K562 (cell line): Measurements from ENCODE around the gene C1orf167. TPM values are rescaled to one million over a fixed set of nuclear protein-coding genes. Genes with fewer than 3 reads are reported as not detected.
A peak's percentile ranks its signal among the peaks of the same experiment; 100 is the strongest.

Source experiments
- EP300 ChIP-seq: IDR thresholded peaks from 2 replicates; pipeline ENCODE4 v1.6.1; 2012; ENCODE audit warnings: low read length, improper control_type of control experiment
- MXI1 ChIP-seq: IDR thresholded peaks from 2 replicates; pipeline ENCODE4 v1.6.1; 2011; ENCODE audit warnings: low read depth, mild to moderate bottlenecking, improper control_type of control experiment, low read length
- RBM39 ChIP-seq: fragments of 200-400 bp; formaldehyde crosslinking; optimal IDR thresholded peaks from 2 replicates; pipeline ENCODE3; 2018; ENCODE audit warnings: low read depth, low read length
- RNF2 ChIP-seq: sonication (generic); IDR thresholded peaks from 2 replicates; pipeline ENCODE4 v1.6.1; 2016
- ZNF184 ChIP-seq: sonication (generic); formaldehyde crosslinking; IDR thresholded peaks from 2 replicates; pipeline ENCODE4 v1.5.0; 2020; ENCODE audit warnings: missing genetic modification reagents
- polyA plus RNA-seq, 8 experiments: library from polyadenylated mRNA; depleted of rRNA in 4 of 8; stranded (reverse) in 5 of 8; unstranded in 3 of 8; fragments of >200 nt; fragmentation: Nextera tagmentation in 2 of 8; fragmentation: Illumina TruSeq in 1 of 8; extraction: Ambion mirVana in 2 of 8; extraction: Trizol in 1 of 8; gene quantifications; 2 replicates each; pipeline versions ENCODE4 v1.2.1 to v1.2.3, GENCODE V29; 2011 to 2014; ENCODE audit warnings: inconsistent platforms in 1 of 8, missing spikeins in 1 of 8
- total RNA-seq, 7 experiments: library from RNA; depleted of rRNA in 6 of 7; stranded (reverse); fragments of >200 nt in 6 of 7; fragmentation: Illumina TruSeq in 2 of 7; extraction: Trizol in 2 of 7; gene quantifications; 2 replicates each; pipeline versions ENCODE4 v1.2.1 to v1.2.3, GENCODE V29; 2011 to 2021; ENCODE audit warnings: low replicate concordance in 1 of 7
- TF ChIP-seq, protein P1 (sequence below), 2 experiments: fragments of 150-350 bp in 1 of 2; IDR thresholded peaks; 2 replicates each; pipeline ENCODE4 v1.6.1; 2012 to 2016; ENCODE audit warnings: low read depth in 2 of 2, low read length in 2 of 2, mild to moderate bottlenecking in 1 of 2, moderate library complexity in 1 of 2
- TF ChIP-seq, protein P2 (sequence below): sonication (generic); formaldehyde crosslinking; IDR thresholded peaks from 2 replicates; pipeline ENCODE4 v1.8.1; 2023; ENCODE audit warnings: mild to moderate bottlenecking, missing genetic modification reagents
- TF ChIP-seq, protein P3 (sequence below): fragments of 200-600 bp; sonication (generic); IDR thresholded peaks from one replicate; pipeline ENCODE4 v1.6.1; 2012; ENCODE audit warnings: mild to moderate bottlenecking, low read depth, low read length, inconsistent platforms
- TF ChIP-seq, protein P4 (sequence below): sonication (generic); formaldehyde crosslinking; IDR thresholded peaks from 2 replicates; pipeline ENCODE4 v1.9.0; 2022; ENCODE audit warnings: mild to moderate bottlenecking, missing genetic modification reagents

C1orf167 gene
- total and polyA plus RNA-seq, 9 of the 15 experiments (the other 6 are each of a cell fraction or from before 2014, with no cell fraction given) = 0.22 to 0.86 (median 0.31) TPM; not detected in 2

GRCh38 chr1:11729498-11730428, 32.2 kb upstream of the C1orf167 start (continued):
- TF ChIP-seq, protein P1, sequence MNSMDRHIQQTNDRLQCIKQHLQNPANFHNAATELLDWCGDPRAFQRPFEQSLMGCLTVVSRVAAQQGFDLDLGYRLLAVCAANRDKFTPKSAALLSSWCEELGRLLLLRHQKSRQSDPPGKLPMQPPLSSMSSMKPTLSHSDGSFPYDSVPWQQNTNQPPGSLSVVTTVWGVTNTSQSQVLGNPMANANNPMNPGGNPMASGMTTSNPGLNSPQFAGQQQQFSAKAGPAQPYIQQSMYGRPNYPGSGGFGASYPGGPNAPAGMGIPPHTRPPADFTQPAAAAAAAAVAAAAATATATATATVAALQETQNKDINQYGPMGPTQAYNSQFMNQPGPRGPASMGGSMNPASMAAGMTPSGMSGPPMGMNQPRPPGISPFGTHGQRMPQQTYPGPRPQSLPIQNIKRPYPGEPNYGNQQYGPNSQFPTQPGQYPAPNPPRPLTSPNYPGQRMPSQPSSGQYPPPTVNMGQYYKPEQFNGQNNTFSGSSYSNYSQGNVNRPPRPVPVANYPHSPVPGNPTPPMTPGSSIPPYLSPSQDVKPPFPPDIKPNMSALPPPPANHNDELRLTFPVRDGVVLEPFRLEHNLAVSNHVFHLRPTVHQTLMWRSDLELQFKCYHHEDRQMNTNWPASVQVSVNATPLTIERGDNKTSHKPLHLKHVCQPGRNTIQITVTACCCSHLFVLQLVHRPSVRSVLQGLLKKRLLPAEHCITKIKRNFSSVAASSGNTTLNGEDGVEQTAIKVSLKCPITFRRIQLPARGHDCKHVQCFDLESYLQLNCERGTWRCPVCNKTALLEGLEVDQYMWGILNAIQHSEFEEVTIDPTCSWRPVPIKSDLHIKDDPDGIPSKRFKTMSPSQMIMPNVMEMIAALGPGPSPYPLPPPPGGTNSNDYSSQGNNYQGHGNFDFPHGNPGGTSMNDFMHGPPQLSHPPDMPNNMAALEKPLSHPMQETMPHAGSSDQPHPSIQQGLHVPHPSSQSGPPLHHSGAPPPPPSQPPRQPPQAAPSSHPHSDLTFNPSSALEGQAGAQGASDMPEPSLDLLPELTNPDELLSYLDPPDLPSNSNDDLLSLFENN (IDR thresholded peaks at IDR 0.05; ENCODE audit: low read depth in 2 of 2, low read length in 2 of 2) = no peak
- TF ChIP-seq RBM39 (peak; percentile 56), EP300 (no peak), MXI1 (no peak), ZNF184 (CRISPR knock-in tag) (no peak), RNF2 (peak; percentile 64; the same call in 1 of the 2 replicates)
- TF ChIP-seq, protein P2, sequence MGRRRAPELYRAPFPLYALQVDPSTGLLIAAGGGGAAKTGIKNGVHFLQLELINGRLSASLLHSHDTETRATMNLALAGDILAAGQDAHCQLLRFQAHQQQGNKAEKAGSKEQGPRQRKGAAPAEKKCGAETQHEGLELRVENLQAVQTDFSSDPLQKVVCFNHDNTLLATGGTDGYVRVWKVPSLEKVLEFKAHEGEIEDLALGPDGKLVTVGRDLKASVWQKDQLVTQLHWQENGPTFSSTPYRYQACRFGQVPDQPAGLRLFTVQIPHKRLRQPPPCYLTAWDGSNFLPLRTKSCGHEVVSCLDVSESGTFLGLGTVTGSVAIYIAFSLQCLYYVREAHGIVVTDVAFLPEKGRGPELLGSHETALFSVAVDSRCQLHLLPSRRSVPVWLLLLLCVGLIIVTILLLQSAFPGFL = no peak
- TF ChIP-seq, protein P3, sequence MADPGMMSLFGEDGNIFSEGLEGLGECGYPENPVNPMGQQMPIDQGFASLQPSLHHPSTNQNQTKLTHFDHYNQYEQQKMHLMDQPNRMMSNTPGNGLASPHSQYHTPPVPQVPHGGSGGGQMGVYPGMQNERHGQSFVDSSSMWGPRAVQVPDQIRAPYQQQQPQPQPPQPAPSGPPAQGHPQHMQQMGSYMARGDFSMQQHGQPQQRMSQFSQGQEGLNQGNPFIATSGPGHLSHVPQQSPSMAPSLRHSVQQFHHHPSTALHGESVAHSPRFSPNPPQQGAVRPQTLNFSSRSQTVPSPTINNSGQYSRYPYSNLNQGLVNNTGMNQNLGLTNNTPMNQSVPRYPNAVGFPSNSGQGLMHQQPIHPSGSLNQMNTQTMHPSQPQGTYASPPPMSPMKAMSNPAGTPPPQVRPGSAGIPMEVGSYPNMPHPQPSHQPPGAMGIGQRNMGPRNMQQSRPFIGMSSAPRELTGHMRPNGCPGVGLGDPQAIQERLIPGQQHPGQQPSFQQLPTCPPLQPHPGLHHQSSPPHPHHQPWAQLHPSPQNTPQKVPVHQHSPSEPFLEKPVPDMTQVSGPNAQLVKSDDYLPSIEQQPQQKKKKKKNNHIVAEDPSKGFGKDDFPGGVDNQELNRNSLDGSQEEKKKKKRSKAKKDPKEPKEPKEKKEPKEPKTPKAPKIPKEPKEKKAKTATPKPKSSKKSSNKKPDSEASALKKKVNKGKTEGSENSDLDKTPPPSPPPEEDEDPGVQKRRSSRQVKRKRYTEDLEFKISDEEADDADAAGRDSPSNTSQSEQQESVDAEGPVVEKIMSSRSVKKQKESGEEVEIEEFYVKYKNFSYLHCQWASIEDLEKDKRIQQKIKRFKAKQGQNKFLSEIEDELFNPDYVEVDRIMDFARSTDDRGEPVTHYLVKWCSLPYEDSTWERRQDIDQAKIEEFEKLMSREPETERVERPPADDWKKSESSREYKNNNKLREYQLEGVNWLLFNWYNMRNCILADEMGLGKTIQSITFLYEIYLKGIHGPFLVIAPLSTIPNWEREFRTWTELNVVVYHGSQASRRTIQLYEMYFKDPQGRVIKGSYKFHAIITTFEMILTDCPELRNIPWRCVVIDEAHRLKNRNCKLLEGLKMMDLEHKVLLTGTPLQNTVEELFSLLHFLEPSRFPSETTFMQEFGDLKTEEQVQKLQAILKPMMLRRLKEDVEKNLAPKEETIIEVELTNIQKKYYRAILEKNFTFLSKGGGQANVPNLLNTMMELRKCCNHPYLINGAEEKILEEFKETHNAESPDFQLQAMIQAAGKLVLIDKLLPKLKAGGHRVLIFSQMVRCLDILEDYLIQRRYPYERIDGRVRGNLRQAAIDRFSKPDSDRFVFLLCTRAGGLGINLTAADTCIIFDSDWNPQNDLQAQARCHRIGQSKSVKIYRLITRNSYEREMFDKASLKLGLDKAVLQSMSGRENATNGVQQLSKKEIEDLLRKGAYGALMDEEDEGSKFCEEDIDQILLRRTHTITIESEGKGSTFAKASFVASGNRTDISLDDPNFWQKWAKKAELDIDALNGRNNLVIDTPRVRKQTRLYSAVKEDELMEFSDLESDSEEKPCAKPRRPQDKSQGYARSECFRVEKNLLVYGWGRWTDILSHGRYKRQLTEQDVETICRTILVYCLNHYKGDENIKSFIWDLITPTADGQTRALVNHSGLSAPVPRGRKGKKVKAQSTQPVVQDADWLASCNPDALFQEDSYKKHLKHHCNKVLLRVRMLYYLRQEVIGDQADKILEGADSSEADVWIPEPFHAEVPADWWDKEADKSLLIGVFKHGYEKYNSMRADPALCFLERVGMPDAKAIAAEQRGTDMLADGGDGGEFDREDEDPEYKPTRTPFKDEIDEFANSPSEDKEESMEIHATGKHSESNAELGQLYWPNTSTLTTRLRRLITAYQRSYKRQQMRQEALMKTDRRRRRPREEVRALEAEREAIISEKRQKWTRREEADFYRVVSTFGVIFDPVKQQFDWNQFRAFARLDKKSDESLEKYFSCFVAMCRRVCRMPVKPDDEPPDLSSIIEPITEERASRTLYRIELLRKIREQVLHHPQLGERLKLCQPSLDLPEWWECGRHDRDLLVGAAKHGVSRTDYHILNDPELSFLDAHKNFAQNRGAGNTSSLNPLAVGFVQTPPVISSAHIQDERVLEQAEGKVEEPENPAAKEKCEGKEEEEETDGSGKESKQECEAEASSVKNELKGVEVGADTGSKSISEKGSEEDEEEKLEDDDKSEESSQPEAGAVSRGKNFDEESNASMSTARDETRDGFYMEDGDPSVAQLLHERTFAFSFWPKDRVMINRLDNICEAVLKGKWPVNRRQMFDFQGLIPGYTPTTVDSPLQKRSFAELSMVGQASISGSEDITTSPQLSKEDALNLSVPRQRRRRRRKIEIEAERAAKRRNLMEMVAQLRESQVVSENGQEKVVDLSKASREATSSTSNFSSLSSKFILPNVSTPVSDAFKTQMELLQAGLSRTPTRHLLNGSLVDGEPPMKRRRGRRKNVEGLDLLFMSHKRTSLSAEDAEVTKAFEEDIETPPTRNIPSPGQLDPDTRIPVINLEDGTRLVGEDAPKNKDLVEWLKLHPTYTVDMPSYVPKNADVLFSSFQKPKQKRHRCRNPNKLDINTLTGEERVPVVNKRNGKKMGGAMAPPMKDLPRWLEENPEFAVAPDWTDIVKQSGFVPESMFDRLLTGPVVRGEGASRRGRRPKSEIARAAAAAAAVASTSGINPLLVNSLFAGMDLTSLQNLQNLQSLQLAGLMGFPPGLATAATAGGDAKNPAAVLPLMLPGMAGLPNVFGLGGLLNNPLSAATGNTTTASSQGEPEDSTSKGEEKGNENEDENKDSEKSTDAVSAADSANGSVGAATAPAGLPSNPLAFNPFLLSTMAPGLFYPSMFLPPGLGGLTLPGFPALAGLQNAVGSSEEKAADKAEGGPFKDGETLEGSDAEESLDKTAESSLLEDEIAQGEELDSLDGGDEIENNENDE = no peak
- TF ChIP-seq, protein P4, sequence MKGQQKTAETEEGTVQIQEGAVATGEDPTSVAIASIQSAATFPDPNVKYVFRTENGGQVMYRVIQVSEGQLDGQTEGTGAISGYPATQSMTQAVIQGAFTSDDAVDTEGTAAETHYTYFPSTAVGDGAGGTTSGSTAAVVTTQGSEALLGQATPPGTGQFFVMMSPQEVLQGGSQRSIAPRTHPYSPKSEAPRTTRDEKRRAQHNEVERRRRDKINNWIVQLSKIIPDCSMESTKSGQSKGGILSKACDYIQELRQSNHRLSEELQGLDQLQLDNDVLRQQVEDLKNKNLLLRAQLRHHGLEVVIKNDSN (CRISPR knock-in tag) = peak; percentile 64
